ENCODE results near the gene EIF4H. TPM values are rescaled to one million over a fixed set of nuclear protein-coding genes. Genes with fewer than 3 reads are reported as not detected.

Gene EIF4H
- polyA plus RNA-seq, 1 experiment = 404 TPM

DNA sequence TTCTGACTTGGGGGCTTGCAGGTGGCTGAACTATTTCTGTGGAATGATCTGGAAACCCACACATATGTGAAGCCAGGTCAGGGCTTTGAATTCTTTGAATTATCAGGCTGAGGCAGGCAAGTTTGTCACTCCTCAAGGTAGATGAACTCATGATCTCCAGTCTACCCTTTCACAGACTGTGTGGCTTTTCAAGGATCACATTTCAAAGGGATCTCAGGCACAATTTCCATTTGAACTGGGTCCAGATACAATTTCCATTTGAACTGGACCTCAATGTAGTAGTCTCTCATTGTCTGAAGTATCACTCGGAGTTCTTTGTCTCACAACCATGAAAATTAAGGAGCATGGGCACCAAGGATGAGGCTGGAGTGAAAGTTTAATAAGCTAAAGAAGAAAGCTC is 25.7 kb upstream of the EIF4H start:
- TF ChIP-seq, protein P1, sequence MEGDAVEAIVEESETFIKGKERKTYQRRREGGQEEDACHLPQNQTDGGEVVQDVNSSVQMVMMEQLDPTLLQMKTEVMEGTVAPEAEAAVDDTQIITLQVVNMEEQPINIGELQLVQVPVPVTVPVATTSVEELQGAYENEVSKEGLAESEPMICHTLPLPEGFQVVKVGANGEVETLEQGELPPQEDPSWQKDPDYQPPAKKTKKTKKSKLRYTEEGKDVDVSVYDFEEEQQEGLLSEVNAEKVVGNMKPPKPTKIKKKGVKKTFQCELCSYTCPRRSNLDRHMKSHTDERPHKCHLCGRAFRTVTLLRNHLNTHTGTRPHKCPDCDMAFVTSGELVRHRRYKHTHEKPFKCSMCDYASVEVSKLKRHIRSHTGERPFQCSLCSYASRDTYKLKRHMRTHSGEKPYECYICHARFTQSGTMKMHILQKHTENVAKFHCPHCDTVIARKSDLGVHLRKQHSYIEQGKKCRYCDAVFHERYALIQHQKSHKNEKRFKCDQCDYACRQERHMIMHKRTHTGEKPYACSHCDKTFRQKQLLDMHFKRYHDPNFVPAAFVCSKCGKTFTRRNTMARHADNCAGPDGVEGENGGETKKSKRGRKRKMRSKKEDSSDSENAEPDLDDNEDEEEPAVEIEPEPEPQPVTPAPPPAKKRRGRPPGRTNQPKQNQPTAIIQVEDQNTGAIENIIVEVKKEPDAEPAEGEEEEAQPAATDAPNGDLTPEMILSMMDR (IDR thresholded peaks at IDR 0.05; ENCODE audit: low read depth, low read length) = no peak
- H3K27ac ChIP-seq (ENCODE audit: low read depth, low read length) = no peak overlapping the region
- no peak for DNase-seq (ENCODE audit: low read depth, low spot score)
- peaks cover 3% of the 10 kb centered on the region for H3K27me3 ChIP-seq (ENCODE audit: control insufficient read depth, insufficient read depth, low read length)
- POLR2A ChIA-PET = no interaction called here
- CTCF ChIA-PET = interaction anchor here (0.6 to 1.6 kb wide), 3 partner anchors 16 to 81 kb away, joined by 3 to 5 read pairs (median 4); no protein-coding TSS in a partner anchor
- no peak overlapping the region for H3K4me3 ChIP-seq (ENCODE audit: low read depth, low read length)
- H3K9me3 ChIP-seq (ENCODE audit: control insufficient read depth, insufficient read depth, low read length) = peaks cover 16% of the 10 kb centered on the region

DNA sequence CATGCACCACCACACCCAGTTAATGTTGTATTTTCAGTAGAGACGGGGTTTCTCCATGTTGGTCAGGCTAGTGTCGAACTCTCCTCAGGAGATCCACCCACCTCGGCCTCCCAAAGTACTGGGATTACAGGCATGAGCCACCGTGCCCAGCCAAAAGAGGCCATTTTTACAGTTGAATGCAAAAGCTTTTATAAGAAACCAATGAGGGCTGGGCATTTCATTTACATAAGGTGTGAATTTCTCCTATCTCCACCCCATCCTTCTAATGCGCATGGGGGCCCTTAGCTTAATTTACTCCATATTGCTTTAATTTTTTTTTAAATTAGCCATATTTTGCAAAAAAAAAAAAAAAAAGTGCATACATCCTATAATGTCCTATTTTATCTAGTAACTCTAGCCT is 25.1 kb upstream of the EIF4H start:
- POLR2A ChIA-PET = no interaction called here
- CTCF ChIA-PET = interaction anchor here (0.6 to 1.6 kb wide), 4 partner anchors 16 to 534 kb away, joined by 3 to 5 read pairs (median 4); no protein-coding TSS in a partner anchor
- TF ChIP-seq, protein P1 (IDR thresholded peaks at IDR 0.05; ENCODE audit: low read depth, low read length) = no peak
- DNase-seq (ENCODE audit: low read depth, low spot score) = no peak
- H3K27ac ChIP-seq (ENCODE audit: low read depth, low read length) = no peak overlapping the region
- H3K9me3 ChIP-seq (ENCODE audit: control insufficient read depth, insufficient read depth, low read length) = peaks cover 13% of the 10 kb centered on the region
- H3K4me3 ChIP-seq (ENCODE audit: low read depth, low read length) = no peak overlapping the region
- peaks cover 3% of the 10 kb centered on the region for H3K27me3 ChIP-seq (ENCODE audit: control insufficient read depth, insufficient read depth, low read length)

GRCh38 chr7:74149603-74150002 is 24.6 kb upstream of the EIF4H start:
- ChIA-PET CTCF (interaction anchor here (0.6 to 1.6 kb wide), 3 partner anchors 15 to 534 kb away, joined by 4 to 5 read pairs (median 4); no protein-coding TSS in a partner anchor), POLR2A (no interaction called here)
- H3K4me3 ChIP-seq (ENCODE audit: low read depth, low read length) = no peak overlapping the region
- TF ChIP-seq, protein P1 (IDR thresholded peaks at IDR 0.05; ENCODE audit: low read depth, low read length) = no peak
- H3K9me3 ChIP-seq (ENCODE audit: control insufficient read depth, insufficient read depth, low read length) = peaks cover 8% of the 10 kb centered on the region
- H3K27ac ChIP-seq (ENCODE audit: low read depth, low read length) = no peak overlapping the region
- peaks cover 3% of the 10 kb centered on the region for H3K27me3 ChIP-seq (ENCODE audit: control insufficient read depth, insufficient read depth, low read length)
- no peak for DNase-seq (ENCODE audit: low read depth, low spot score)

GRCh38 chr7:74153736-74154135 is 20.4 kb upstream of the EIF4H start:
- CTCF ChIA-PET = interaction anchor here (1.0 kb wide), 1 partner anchor 127 kb away, joined by 3 read pairs; no protein-coding TSS in a partner anchor
- POLR2A ChIA-PET = no interaction called here

DNA sequence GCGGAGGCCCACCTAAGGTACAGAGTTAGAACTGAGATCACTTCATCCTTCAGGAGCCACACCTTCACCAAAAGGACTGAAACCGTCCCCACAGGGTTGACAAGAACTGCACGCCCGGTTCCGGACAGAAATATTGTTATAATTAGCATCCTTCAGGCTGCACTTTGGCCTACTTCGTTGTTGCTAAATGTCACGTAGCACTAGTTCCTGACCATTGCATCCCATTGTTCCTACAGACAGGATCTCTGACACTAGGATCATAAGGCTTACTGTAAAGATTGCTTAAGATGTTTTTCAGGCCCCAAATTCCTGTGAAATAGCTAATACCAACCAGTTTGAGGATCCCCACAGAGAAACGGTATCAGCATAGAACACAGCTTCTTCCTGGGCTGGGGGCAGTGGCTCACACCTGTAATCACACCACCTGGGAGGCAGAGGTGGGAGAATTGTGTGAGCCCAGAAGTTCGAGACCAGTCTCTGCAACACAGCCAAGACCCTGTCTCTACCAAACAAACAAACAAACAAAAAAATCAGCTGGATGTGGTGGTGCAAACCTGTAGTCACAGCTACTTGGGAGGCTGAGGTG is 18.3 kb upstream of the EIF4H start:
- Histone ChIP-seq H3K27me3 (ENCODE audit: control insufficient read depth, insufficient read depth, low read length) (no peaks in the 10 kb centered on the region), H3K9me3 (ENCODE audit: control insufficient read depth, insufficient read depth, low read length) (no peaks in the 10 kb centered on the region), H3K27ac (ENCODE audit: low read depth, low read length) (no peak overlapping the region), H3K4me3 (ENCODE audit: low read depth, low read length) (no peak overlapping the region)
- TF ChIP-seq, protein P1 (IDR thresholded peaks at IDR 0.05; ENCODE audit: low read depth, low read length) = no peak
- CTCF ChIA-PET = interaction anchor here (1.7 kb wide), 1 partner anchor 9 kb away, joined by 6 read pairs; no protein-coding TSS in a partner anchor
- POLR2A ChIA-PET = no interaction called here
- DNase-seq (ENCODE audit: low read depth, low spot score) = no peak

More at GRCh38 chr7:74153736-74154135, 20.4 kb upstream of the EIF4H start:
- DNase-seq (ENCODE audit: low read depth, low spot score) = no peak
- TF ChIP-seq, protein P1 (IDR thresholded peaks at IDR 0.05; ENCODE audit: low read depth, low read length) = no peak
- no peak overlapping the region for H3K4me3 ChIP-seq (ENCODE audit: low read depth, low read length)
- H3K27me3 ChIP-seq (ENCODE audit: control insufficient read depth, insufficient read depth, low read length) = no peaks in the 10 kb centered on the region
- no peaks in the 10 kb centered on the region for H3K9me3 ChIP-seq (ENCODE audit: control insufficient read depth, insufficient read depth, low read length)
- H3K27ac ChIP-seq (ENCODE audit: low read depth, low read length) = no peak overlapping the region
